HG03469 (cell line): ENCODE results near the gene REST.
"Not testable (repeated sequence)": the region's sequence is repeated elsewhere in the genome, so short reads cannot be mapped to it uniquely, and the experiment has no call there.

Experiments
- ATAC-seq: cut with Tn5 transposase; IDR thresholded peaks from one replicate; pipeline ENCODE4 v1.9.1; 2021; ENCODE audit warnings: mild to moderate bottlenecking, moderate library complexity, moderate number of reproducible peaks; ENCODE audit not compliant: unreplicated experiment

Gene REST

GRCh38 chr4:56908206-56909085, 746 bp downstream of the REST start:
- ATAC-seq, result peak; percentile 33

GRCh38 chr4:56909086-56909894, 1.6 kb downstream of the REST start:
- peak; percentile 25 for ATAC-seq

- no peak for ATAC-seq
Measured at GRCh38 chr4:56910172-56910967, 2.7 kb downstream of the REST start.

- ATAC-seq, result no peak
Measured at GRCh38 chr4:56914336-56914735, 6.6 kb downstream of the REST start.

- ATAC-seq, result not testable (repeated sequence)
Measured at GRCh38 chr4:56914977-56915376, 7.3 kb downstream of the REST start.

GRCh38 chr4:56927196-56927595, 19.5 kb downstream of the REST start:
- no peak for ATAC-seq

GRCh38 chr4:56930638-56931037, 22.9 kb downstream of the REST start:
- no peak for ATAC-seq

GRCh38 chr4:56931924-56932323, 24.2 kb downstream of the REST start:
- no peak for ATAC-seq

GRCh38 chr4:56937262-56937661, 29.6 kb downstream of the REST start:
- ATAC-seq, result no peak

- ATAC-seq, result not testable (repeated sequence)
Measured at GRCh38 chr4:56939826-56940225, 32.1 kb downstream of the REST start.

GRCh38 chr4:56940403-56940802, 32.7 kb downstream of the REST start:
- ATAC-seq, result no peak

GRCh38 chr4:56940971-56941370, 33.3 kb downstream of the REST start:
- ATAC-seq, result no peak

- ATAC-seq, result no peak
Measured at GRCh38 chr4:56941403-56941802, 33.7 kb downstream of the REST start.

GRCh38 chr4:56953680-56954520, 46.2 kb downstream of the REST start:
- ATAC-seq, result no peak

GRCh38 chr4:56958111-56958517, 50.4 kb downstream of the REST start:
- no peak for ATAC-seq

GRCh38 chr4:56959100-56959499, 51.4 kb downstream of the REST start:
- ATAC-seq, result no peak

GRCh38 chr4:56961107-56961500, 53.4 kb downstream of the REST start:
- no peak for ATAC-seq

GRCh38 chr4:56971383-56971782, 63.7 kb downstream of the REST start:
- no peak for ATAC-seq

- no peak for ATAC-seq
Measured at GRCh38 chr4:56972389-56972788, 64.7 kb downstream of the REST start.

GRCh38 chr4:56972809-56973208, 65.1 kb downstream of the REST start:
- ATAC-seq, result no peak
